OCI-LY7 (cell line): Measurements from ENCODE around the gene NF2. TPM values are rescaled to one million over a fixed set of nuclear protein-coding genes. Genes with fewer than 3 reads are reported as not detected.
A peak's percentile ranks its signal among the peaks of the same experiment; 100 is the strongest.

Experiments used
- BruUV-seq: library from RNA; stranded (reverse); fragments of 400-500 nt; replicated peaks from 2 replicates; lab custom pipeline; 2021; lab: Mats Ljungman, UMichigan
- CTCF ChIA-PET: fragments of 300-600 bp; sonication (Branson Sonifier 250); formaldehyde crosslinking; loops from one replicate; lab custom pipeline; 2022; ENCODE audit warnings: antibody characterized with exemption; ENCODE audit not compliant: unreplicated experiment; lab: Charles Lee
- POLR2A ChIA-PET: fragments of 300-600 bp; sonication (Branson Sonifier 250); formaldehyde crosslinking; loops from one replicate; lab custom pipeline; 2022; ENCODE audit warnings: antibody characterized with exemption; lab: Charles Lee
- DNase-seq: peaks from one replicate; pipeline ENCODE4 v3.0.0-alpha.2; 2015; ENCODE audit warnings: low spot score
- H2AFZ ChIP-seq: fragments of 200-600 bp; sonication (generic), shearing (Covaris generic); 2 replicates; pipeline ENCODE4 v1.6.1; 2014; ENCODE audit warnings: mild to moderate bottlenecking, antibody characterized with exemption, low read length, moderate library complexity
- H3K27ac ChIP-seq: fragments of 200-600 bp; sonication (generic); 2 replicates; pipeline ENCODE4 v1.5.1; 2014; ENCODE audit warnings: mixed run types, low read depth, mild to moderate bottlenecking, moderate library complexity, low read length, inconsistent platforms; ENCODE audit not compliant: poor library complexity, severe bottlenecking
- H3K36me3 ChIP-seq: fragments of 200-600 bp; sonication (generic); 2 replicates; pipeline ENCODE4 v1.6.1; 2014; ENCODE audit warnings: mild to moderate bottlenecking, antibody characterized with exemption, low read length, moderate library complexity, mixed read lengths; ENCODE audit not compliant: insufficient read depth
- H3K4me1 ChIP-seq: fragments of 200-600 bp; sonication (generic); 2 replicates; pipeline ENCODE4 v1.5.1; 2014; ENCODE audit warnings: mild to moderate bottlenecking, low read length; ENCODE audit not compliant: insufficient read depth, poor library complexity, severe bottlenecking
- H3K4me2 ChIP-seq: fragments of 200-600 bp; sonication (generic); 2 replicates; pipeline ENCODE4 v1.6.1; 2014; ENCODE audit warnings: mild to moderate bottlenecking, low read length
- H3K4me3 ChIP-seq: fragments of 200-600 bp; sonication (generic); 2 replicates; pipeline ENCODE4 v1.5.1; 2014; ENCODE audit warnings: mild to moderate bottlenecking, low read depth, low read length; ENCODE audit not compliant: poor library complexity, severe bottlenecking
- H3K79me2 ChIP-seq: fragments of 200-600 bp; sonication (generic); 2 replicates; pipeline ENCODE4 v1.6.1; 2016; ENCODE audit warnings: low read depth, mild to moderate bottlenecking, low read length, moderate library complexity, mixed read lengths; ENCODE audit not compliant: insufficient read depth
- H3K9me2 ChIP-seq: fragments of 200-600 bp; sonication (generic); 2 replicates; pipeline ENCODE4 v1.6.1; 2016; ENCODE audit warnings: mild to moderate bottlenecking, low read length, mixed read lengths; ENCODE audit not compliant: insufficient read depth
- H3K9me3 ChIP-seq: fragments of 200-600 bp; sonication (generic); 2 replicates; pipeline ENCODE4 v1.6.1; 2014; ENCODE audit warnings: mild to moderate bottlenecking, mixed run types, low read length, mixed read lengths
- H4K20me1 ChIP-seq: fragments of 200-600 bp; sonication (generic); 2 replicates; pipeline ENCODE4 v1.6.1; 2014; ENCODE audit warnings: mild to moderate bottlenecking, antibody characterized with exemption, low read length, moderate library complexity, mixed read lengths; ENCODE audit not compliant: insufficient read depth
- CTCF ChIP-seq: fragments of 200-600 bp; sonication (generic); conservative IDR thresholded peaks from 2 replicates; pipeline ENCODE4 v1.5.1; 2014; ENCODE audit warnings: mild to moderate bottlenecking, antibody characterized with exemption, low read length, moderate library complexity, mixed read lengths
- EZH2phosphoT487 ChIP-seq: fragments of 200-600 bp; sonication (generic); IDR thresholded peaks from 2 replicates; pipeline ENCODE4 v1.6.1; 2018; ENCODE audit warnings: low read depth, borderline replicate concordance, mild to moderate bottlenecking, mixed run types, antibody characterized with exemption, low read length, moderate library complexity, mixed read lengths
- intact Hi-C: fragments of 100-400 bp; cut with micrococcal nuclease; formaldehyde crosslinking; loops from one replicate; pipeline ENCODE4 v1.10.0; 2022; ENCODE audit not compliant: unreplicated experiment
- total RNA-seq, 2 experiments: library from RNA; depleted of rRNA in 1 of 2; stranded (reverse); fragments of >200 nt in 1 of 2; shearing (Covaris generic) in 1 of 2; gene quantifications; 2 replicates each; pipeline ENCODE4 v1.2.3, GENCODE V29; 2014 to 2022

NF2 gene
- total RNA-seq, 2 experiments from 2014 or later = 22.2 to 34.8 TPM

- Histone ChIP-seq H3K4me3 (no peak overlapping the region), H3K4me1 (peaks cover 38% of the 10 kb centered on the region), H3K79me2 (no peaks in the 10 kb centered on the region), H3K9me2 (no peaks in the 10 kb centered on the region), H3K9me3 (no peaks in the 10 kb centered on the region), H4K20me1 (no peaks in the 10 kb centered on the region), H2AFZ (no peak overlapping the region), H3K4me2 (peak overlapping the region; percentile 16; the same call in 1 of the 2 replicates), H3K36me3 (peaks cover 2% of the 10 kb centered on the region; the same call in 1 of the 2 replicates), H3K27ac (no peak overlapping the region)
- DNase-seq = peak; percentile 67
- TF ChIP-seq EZH2phosphoT487 = no peak
- TF ChIP-seq CTCF = peak; percentile 65
- POLR2A ChIA-PET = no interaction called here
- BruUV-seq = no TSS peak
- CTCF ChIA-PET = interaction anchor here (0.6 to 1.0 kb wide), 2 partner anchors 22 to 309 kb away, joined by 3 read pairs; no protein-coding TSS in a partner anchor
- intact Hi-C loops = no loop called here
Observed at GRCh38 chr22:29701155-29701999, 97.9 kb downstream of the NF2 start.

GRCh38 chr22:29702000-29702930, 98.8 kb downstream of the NF2 start:
- no peak for TF ChIP-seq CTCF
- no peak for TF ChIP-seq EZH2phosphoT487

More at GRCh38 chr22:29702000-29702930, 98.8 kb downstream of the NF2 start:
- Histone ChIP-seq H2AFZ (peak overlapping the region; percentile 29; the same call in 1 of the 2 replicates), H4K20me1 (no peaks in the 10 kb centered on the region), H3K79me2 (no peaks in the 10 kb centered on the region), H3K36me3 (no peaks in the 10 kb centered on the region), H3K9me3 (no peaks in the 10 kb centered on the region), H3K9me2 (no peaks in the 10 kb centered on the region), H3K4me2 (peak overlapping the region; percentile 75), H3K27ac (peak overlapping the region; percentile 41), H3K4me3 (peak overlapping the region; percentile 38), H3K4me1 (peaks cover 38% of the 10 kb centered on the region)
- ChIA-PET CTCF (interaction anchor here (1.0 kb wide), 1 partner anchor 21 kb away, joined by 3 read pairs; no protein-coding TSS in a partner anchor), POLR2A (interaction anchor here (0.6 kb wide), 1 partner anchor 564 kb away, joined by 3 read pairs; no protein-coding TSS in a partner anchor)
- peak; percentile 4 for DNase-seq
- no TSS peak for BruUV-seq
- intact Hi-C loops = no loop called here
